Colonic mucosa (tissue), 4 donors: ENCODE results near the gene USP43. TPM values are rescaled to one million over a fixed set of nuclear protein-coding genes. Genes with fewer than 3 reads are reported as not detected.
"Not testable (repeated sequence)": the region's sequence is repeated elsewhere in the genome, so short reads cannot be mapped to it uniquely, and the experiment has no call there.

ENCODE experiments used
- DNase-seq: peaks from one replicate; pipeline ENCODE4 v3.0.0-alpha.2; 2020
- H3K27ac ChIP-seq: fragments of 200-600 bp; one replicate; pipeline ENCODE4 v1.8.0; 2021
- H3K27me3 ChIP-seq: fragments of 200-600 bp; one replicate; pipeline ENCODE4 v1.8.0; 2021
- H3K36me3 ChIP-seq: fragments of 200-600 bp; one replicate; pipeline ENCODE4 v1.8.0; 2021
- H3K4me1 ChIP-seq: fragments of 200-600 bp; one replicate; pipeline ENCODE4 v1.8.0; 2021; ENCODE audit warnings: mild to moderate bottlenecking
- H3K4me3 ChIP-seq: fragments of 200-600 bp; one replicate; pipeline ENCODE4 v1.8.0; 2021
- H3K9ac ChIP-seq, 2 donors: one replicate each; pipeline ENCODE4 v1.7.0; 2013; ENCODE audit warnings: control low read depth in 2 of 2, low read depth in 2 of 2, low read length in 2 of 2
- H3K9me3 ChIP-seq: fragments of 200-600 bp; one replicate; pipeline ENCODE4 v1.8.0; 2021
- intact Hi-C: fragments of 100-400 bp; cut with DNase I; formaldehyde crosslinking; loops from one replicate; pipeline ENCODE4 v1.14.1; 2022
- total RNA-seq, 2 donors: library from RNA; stranded (reverse); fragmentation: NEBNext Ultra II Directional in 1 of 2; extraction: Animal tissue kit (Norgen Biotek cat#: 25700) in 1 of 2; gene quantifications; one replicate each; pipeline ENCODE4 v1.2.1, GENCODE V29; 2021
- TF ChIP-seq, protein P1 (sequence below): fragments of 200-600 bp; IDR thresholded peaks from one replicate; pipeline ENCODE4 v1.8.0; 2022; ENCODE audit warnings: antibody characterized with exemption, mild to moderate bottlenecking
- donor health status: healthy.
- donor health status: DM: no; HTN: no; CAD: no.
- donor health status: DM: no; HTN: no; CAD: no.

The USP43 gene, protein sequence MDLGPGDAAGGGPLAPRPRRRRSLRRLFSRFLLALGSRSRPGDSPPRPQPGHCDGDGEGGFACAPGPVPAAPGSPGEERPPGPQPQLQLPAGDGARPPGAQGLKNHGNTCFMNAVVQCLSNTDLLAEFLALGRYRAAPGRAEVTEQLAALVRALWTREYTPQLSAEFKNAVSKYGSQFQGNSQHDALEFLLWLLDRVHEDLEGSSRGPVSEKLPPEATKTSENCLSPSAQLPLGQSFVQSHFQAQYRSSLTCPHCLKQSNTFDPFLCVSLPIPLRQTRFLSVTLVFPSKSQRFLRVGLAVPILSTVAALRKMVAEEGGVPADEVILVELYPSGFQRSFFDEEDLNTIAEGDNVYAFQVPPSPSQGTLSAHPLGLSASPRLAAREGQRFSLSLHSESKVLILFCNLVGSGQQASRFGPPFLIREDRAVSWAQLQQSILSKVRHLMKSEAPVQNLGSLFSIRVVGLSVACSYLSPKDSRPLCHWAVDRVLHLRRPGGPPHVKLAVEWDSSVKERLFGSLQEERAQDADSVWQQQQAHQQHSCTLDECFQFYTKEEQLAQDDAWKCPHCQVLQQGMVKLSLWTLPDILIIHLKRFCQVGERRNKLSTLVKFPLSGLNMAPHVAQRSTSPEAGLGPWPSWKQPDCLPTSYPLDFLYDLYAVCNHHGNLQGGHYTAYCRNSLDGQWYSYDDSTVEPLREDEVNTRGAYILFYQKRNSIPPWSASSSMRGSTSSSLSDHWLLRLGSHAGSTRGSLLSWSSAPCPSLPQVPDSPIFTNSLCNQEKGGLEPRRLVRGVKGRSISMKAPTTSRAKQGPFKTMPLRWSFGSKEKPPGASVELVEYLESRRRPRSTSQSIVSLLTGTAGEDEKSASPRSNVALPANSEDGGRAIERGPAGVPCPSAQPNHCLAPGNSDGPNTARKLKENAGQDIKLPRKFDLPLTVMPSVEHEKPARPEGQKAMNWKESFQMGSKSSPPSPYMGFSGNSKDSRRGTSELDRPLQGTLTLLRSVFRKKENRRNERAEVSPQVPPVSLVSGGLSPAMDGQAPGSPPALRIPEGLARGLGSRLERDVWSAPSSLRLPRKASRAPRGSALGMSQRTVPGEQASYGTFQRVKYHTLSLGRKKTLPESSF
- total RNA-seq, result 10 to 100 TPM; 14.2 to 15.6 TPM

DNA sequence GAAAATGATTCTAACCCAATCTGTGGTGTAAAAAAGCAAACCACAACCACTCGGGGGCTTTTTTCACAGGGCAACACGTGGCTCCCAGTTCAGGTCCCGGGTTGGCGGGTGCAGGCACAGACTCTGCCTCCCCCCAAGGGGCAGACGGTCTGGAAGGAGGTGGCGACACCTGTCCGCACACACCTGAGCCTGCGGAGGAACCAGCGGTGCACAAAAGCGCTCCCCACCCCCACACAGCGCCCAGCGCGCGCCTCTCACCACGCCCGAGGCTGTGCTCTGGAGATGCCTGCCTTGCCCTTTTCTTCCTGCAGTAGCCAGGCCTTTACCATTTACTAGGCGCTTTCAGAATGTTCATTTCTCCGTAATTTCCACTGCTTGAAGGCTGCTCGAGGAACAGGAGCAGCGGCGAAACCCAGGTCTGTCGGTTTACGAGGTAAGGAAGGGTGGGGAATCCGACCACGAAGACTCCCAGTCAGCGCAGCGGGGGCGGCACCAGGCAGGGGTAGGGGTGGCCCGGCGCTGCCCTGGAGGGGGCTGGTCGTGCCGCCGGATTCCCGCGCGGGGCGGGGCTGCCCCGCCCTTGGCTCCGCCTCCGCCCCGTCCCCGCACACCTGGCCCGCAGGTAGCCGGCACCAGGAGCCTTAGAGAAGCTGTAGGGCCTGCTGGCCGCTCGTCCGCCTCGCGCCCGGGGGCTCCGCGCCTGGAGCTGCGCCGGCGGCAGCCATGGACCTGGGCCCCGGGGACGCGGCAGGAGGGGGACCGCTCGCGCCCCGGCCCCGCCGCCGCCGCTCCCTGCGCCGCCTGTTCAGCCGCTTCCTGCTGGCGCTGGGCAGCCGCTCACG is at the start of gene USP43:
TSS of gene USP43 (plus strand) at position 608 of the 842 bp plus-strand sequence. CDS start at position 724, 116 bp downstream.
- TF ChIP-seq, protein P1, sequence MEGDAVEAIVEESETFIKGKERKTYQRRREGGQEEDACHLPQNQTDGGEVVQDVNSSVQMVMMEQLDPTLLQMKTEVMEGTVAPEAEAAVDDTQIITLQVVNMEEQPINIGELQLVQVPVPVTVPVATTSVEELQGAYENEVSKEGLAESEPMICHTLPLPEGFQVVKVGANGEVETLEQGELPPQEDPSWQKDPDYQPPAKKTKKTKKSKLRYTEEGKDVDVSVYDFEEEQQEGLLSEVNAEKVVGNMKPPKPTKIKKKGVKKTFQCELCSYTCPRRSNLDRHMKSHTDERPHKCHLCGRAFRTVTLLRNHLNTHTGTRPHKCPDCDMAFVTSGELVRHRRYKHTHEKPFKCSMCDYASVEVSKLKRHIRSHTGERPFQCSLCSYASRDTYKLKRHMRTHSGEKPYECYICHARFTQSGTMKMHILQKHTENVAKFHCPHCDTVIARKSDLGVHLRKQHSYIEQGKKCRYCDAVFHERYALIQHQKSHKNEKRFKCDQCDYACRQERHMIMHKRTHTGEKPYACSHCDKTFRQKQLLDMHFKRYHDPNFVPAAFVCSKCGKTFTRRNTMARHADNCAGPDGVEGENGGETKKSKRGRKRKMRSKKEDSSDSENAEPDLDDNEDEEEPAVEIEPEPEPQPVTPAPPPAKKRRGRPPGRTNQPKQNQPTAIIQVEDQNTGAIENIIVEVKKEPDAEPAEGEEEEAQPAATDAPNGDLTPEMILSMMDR, result no peak
- H3K4me3 ChIP-seq, result peak within 1 kb of the TSS; percentile 64
- intact Hi-C loops, result no loop called here
- no peaks in the 10 kb centered on the region for H3K36me3 ChIP-seq
- peak within 1 kb of the TSS; percentile 80 to 89 for H3K9ac ChIP-seq
- no peaks in the 10 kb centered on the region for H3K27me3 ChIP-seq
- H3K27ac ChIP-seq, result peak within 1 kb of the TSS; percentile 94
- no peaks in the 10 kb centered on the region for H3K4me1 ChIP-seq
- DNase-seq, result peak; percentile 81
- no peaks in the 10 kb centered on the region for H3K9me3 ChIP-seq

DNA sequence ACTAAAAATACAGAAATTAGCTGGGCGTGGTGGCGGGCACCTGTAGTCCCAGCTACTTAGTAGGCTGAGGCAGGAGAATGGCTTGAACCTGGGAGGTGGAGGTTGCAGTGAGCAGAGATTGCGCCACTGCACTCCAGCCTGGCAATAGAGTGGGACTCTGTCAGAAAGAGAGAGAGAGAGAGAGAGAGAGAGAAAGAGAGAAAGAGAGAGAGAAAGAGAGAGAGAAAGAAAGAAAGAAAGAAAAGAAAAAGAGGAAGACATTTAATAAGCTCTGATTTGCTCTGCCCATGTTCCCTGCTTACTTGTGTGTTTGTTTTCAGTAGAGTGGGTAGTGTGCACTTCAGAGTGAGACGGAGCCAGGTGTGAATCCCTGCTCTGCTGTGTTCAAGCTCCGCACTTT is 47.7 kb upstream of the USP43 start:
- H3K27me3 ChIP-seq, H3K4me3 ChIP-seq, H3K4me1 ChIP-seq, H3K9ac ChIP-seq, intact Hi-C loops, H3K27ac ChIP-seq, H3K36me3 ChIP-seq, DNase-seq, H3K9me3 ChIP-seq: not testable (repeated sequence)

DNA sequence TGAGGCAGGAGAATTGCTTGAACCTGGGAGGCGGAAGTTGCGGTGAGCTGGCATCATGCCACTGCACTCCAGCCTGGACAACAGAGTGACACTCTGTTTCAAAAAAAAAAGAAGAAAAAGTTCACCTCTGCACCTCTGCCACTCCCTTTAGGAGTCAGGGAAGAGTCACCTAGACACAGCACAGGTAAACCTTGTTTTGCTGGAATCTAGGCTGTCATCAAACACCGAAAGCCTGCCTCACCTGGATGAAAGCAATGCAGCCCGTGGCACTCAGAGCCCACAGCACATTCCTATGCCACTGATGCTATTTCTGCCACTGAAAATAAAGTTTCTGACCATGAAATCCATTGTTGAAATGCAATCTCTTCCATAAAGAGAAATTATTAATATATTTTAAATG is 46.7 kb upstream of the USP43 start:
- DNase-seq, result no peak
- no peaks in the 10 kb centered on the region for H3K9me3 ChIP-seq
- intact Hi-C loops, result no loop called here
- H3K36me3 ChIP-seq, result no peaks in the 10 kb centered on the region
- no peak overlapping the region for H3K4me3 ChIP-seq
- no peak overlapping the region for H3K27ac ChIP-seq
- no peaks in the 10 kb centered on the region for H3K4me1 ChIP-seq
- no peaks in the 10 kb centered on the region for H3K27me3 ChIP-seq
- TF ChIP-seq, protein P1, result no peak
- no peak overlapping the region for H3K9ac ChIP-seq

DNA sequence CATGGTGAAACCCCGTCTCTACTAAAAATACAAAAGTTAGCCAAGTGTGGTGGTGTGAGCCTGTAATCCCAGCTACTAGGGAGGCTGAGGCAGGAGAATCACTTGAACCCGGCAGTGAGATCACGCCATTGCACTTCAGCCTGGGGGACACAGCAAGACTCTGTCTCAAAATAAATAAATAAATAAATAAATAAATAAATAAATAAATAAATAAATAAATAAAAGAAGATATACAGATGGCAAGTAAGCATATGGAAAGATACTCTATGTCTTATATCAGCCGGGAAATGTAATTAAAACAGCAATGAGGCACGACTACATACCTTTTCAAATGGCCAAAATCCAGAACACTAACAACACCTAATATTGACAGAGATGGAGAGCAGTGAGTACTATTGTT is 40.7 kb upstream of the USP43 start:
- H3K27ac ChIP-seq, H3K36me3 ChIP-seq, H3K9me3 ChIP-seq, H3K4me3 ChIP-seq, H3K4me1 ChIP-seq, H3K9ac ChIP-seq, H3K27me3 ChIP-seq, DNase-seq, intact Hi-C loops: not testable (repeated sequence)

DNA sequence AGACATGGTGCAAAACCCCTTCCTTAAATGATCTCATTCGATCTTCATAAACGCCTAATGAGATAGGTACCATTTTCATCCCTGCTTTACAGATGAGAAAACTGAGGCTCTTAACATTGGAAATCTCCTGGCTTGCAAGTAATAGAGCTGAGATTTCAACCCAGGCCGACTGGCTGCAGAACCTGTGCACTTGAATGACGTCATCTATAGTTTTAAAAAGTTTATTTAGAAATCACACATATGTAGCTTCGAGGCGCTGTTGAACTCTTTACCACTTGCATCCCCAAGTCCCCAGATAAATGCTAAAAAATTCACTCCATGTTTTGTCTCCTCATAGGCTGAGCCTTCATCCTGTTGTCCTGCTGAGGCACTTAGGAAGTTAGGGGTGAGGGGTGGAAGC is 38.9 kb upstream of the USP43 start:
- Histone ChIP-seq H3K27ac (no peak overlapping the region), H3K9me3 (no peaks in the 10 kb centered on the region), H3K27me3 (no peaks in the 10 kb centered on the region), H3K4me1 (no peaks in the 10 kb centered on the region), H3K36me3 (no peaks in the 10 kb centered on the region), H3K4me3 (no peak overlapping the region), H3K9ac (no peak overlapping the region)
- TF ChIP-seq, protein P1, result no peak
- intact Hi-C loops, result no loop called here
- no peak for DNase-seq

DNA sequence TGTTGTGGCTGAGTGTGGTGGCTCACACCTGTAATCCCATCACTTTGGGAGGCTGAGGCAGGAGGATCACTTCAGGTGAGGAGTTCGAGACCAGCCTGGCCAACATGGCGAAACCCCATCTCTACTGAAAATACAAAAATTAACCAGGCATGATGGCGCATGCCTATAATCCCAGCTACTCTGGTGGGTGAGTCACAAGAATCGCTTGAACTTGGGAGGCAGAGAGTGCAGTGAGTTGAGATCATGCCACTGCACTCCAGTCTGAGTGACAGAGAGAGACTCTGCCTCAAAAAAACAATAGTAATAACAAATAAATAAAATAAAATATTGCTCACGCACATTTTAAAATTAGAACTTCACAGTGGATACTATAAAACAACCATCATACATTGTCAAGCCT is 38.3 kb upstream of the USP43 start:
- DNase-seq, H3K9ac ChIP-seq, intact Hi-C loops, H3K9me3 ChIP-seq, H3K27me3 ChIP-seq, H3K36me3 ChIP-seq, H3K4me3 ChIP-seq, H3K27ac ChIP-seq, H3K4me1 ChIP-seq: not testable (repeated sequence)
